Measurements from ENCODE around the gene MAMSTR.

MAMSTR gene

DNA sequence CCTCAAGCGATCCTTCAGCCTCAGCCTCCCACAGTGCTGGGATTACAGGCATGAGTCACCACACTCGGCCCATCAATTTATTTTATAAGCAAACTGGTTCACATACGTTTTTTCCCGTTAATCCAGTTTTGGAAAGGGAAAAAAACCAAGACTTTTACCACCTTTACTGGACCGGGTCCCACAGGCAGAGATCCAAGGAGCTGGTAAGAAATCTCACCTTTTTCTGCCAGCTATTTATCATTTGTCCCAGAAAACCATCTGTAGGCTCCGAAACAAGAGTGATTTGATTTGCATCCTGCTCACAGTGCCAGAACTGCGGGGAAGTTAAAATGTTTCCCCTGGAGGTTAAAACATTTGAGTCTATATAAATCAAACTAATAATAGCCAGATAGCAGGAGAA lies 30.1 kb downstream of the MAMSTR start:
- TF ChIP-seq FOXP2 (optimal IDR thresholded peaks at IDR 0.05; ENCODE audit: borderline replicate concordance, extremely low read depth, extremely low read length, insufficient read depth): no peak
- TF ChIP-seq POLR2AphosphoS5 (IDR thresholded peaks at IDR 0.05; ENCODE audit: low read depth, low read length): no peak

DNA sequence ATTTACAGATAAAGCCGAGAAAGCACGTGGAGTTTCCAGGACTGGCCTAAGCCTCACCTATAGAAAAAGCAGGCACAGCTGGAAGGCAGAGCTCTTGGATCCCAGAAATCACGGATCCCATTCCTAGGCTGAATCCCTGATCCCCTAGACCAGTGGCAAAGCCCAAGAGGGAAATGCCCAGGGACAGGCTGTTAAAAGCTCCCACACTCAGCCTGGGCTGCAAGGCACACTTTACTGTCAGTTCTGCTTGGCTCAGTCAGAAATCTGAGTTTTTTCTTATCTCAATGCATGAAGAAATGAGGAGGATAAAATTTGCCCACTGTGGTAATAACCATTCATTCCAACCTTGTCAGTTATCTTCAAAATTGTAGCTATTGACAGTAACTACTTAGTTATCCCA lies 31.7 kb downstream of the MAMSTR start:
- TF ChIP-seq FOXP2 (optimal IDR thresholded peaks at IDR 0.05; ENCODE audit: borderline replicate concordance, extremely low read depth, extremely low read length, insufficient read depth): no peak
- no peak for TF ChIP-seq POLR2AphosphoS5 (IDR thresholded peaks at IDR 0.05; ENCODE audit: low read depth, low read length)
- TF ChIP-seq TAF1 (IDR thresholded peaks at IDR 0.05; ENCODE audit: borderline replicate concordance, insufficient read depth, low read length): no peak
- TF ChIP-seq, protein P1, sequence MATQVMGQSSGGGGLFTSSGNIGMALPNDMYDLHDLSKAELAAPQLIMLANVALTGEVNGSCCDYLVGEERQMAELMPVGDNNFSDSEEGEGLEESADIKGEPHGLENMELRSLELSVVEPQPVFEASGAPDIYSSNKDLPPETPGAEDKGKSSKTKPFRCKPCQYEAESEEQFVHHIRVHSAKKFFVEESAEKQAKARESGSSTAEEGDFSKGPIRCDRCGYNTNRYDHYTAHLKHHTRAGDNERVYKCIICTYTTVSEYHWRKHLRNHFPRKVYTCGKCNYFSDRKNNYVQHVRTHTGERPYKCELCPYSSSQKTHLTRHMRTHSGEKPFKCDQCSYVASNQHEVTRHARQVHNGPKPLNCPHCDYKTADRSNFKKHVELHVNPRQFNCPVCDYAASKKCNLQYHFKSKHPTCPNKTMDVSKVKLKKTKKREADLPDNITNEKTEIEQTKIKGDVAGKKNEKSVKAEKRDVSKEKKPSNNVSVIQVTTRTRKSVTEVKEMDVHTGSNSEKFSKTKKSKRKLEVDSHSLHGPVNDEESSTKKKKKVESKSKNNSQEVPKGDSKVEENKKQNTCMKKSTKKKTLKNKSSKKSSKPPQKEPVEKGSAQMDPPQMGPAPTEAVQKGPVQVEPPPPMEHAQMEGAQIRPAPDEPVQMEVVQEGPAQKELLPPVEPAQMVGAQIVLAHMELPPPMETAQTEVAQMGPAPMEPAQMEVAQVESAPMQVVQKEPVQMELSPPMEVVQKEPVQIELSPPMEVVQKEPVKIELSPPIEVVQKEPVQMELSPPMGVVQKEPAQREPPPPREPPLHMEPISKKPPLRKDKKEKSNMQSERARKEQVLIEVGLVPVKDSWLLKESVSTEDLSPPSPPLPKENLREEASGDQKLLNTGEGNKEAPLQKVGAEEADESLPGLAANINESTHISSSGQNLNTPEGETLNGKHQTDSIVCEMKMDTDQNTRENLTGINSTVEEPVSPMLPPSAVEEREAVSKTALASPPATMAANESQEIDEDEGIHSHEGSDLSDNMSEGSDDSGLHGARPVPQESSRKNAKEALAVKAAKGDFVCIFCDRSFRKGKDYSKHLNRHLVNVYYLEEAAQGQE (IDR thresholded peaks at IDR 0.05; ENCODE audit: insufficient read depth in 1 of 2, low read depth in 2 of 2, low read length in 2 of 2): no peak
- TF ChIP-seq SIN3A (IDR thresholded peaks at IDR 0.05; ENCODE audit: borderline replicate concordance, insufficient read depth, low read length): no peak

DNA sequence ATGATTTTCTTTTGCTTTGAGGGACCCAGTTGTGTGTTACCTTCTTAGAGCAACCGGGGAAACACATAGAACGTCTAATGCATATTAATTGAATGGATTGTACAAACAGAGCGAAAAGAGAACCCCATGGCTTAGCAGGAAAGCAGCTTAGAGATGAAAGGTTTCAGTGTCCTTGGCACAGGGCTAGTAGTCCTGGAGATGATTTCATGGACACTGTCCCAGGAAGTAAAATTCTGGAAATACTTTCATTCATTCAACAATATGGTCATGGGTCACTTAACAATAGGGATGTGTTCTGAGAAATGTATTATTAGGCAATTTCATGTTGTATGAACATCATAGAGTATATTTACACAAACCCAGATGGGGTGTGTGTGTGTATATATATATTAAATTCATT lies 33.4 kb downstream of the MAMSTR start:
- TF ChIP-seq POLR2AphosphoS5 (IDR thresholded peaks at IDR 0.05; ENCODE audit: low read depth, low read length): no peak
- no peak for TF ChIP-seq SIN3A (IDR thresholded peaks at IDR 0.05; ENCODE audit: borderline replicate concordance, insufficient read depth, low read length)
- no peak for TF ChIP-seq FOXP2 (optimal IDR thresholded peaks at IDR 0.05; ENCODE audit: borderline replicate concordance, extremely low read depth, extremely low read length, insufficient read depth)
- no peak for TF ChIP-seq TAF1 (IDR thresholded peaks at IDR 0.05; ENCODE audit: borderline replicate concordance, insufficient read depth, low read length)
- TF ChIP-seq, protein P1 (IDR thresholded peaks at IDR 0.05; ENCODE audit: insufficient read depth in 1 of 2, low read depth in 2 of 2, low read length in 2 of 2): no peak

DNA sequence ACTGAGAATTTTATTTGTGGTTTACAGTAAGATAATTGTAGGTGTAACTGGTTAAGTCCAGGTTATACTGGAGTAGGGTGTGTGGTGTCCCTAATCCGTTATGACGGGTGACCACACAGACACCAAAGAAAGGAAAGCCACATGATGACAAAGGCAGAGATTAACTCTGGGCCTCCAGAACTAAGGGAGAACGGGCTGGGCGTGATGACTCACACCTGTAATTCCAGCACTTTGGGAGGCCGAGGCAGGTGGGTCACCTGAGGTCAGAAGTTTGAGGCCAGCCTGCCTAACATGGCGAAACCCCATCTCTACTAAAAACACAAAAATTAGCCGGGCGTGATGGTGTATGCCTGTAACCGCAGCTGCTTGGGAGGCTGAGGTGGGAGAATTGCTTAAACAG lies 33.9 kb downstream of the MAMSTR start:
- no peak for TF ChIP-seq SIN3A (IDR thresholded peaks at IDR 0.05; ENCODE audit: borderline replicate concordance, insufficient read depth, low read length)
- TF ChIP-seq POLR2AphosphoS5 (IDR thresholded peaks at IDR 0.05; ENCODE audit: low read depth, low read length): no peak
- TF ChIP-seq FOXP2 (optimal IDR thresholded peaks at IDR 0.05; ENCODE audit: borderline replicate concordance, extremely low read depth, extremely low read length, insufficient read depth): no peak
- TF ChIP-seq TAF1 (IDR thresholded peaks at IDR 0.05; ENCODE audit: borderline replicate concordance, insufficient read depth, low read length): no peak
- TF ChIP-seq, protein P1 (IDR thresholded peaks at IDR 0.05; ENCODE audit: insufficient read depth in 1 of 2, low read depth in 2 of 2, low read length in 2 of 2): no peak

DNA sequence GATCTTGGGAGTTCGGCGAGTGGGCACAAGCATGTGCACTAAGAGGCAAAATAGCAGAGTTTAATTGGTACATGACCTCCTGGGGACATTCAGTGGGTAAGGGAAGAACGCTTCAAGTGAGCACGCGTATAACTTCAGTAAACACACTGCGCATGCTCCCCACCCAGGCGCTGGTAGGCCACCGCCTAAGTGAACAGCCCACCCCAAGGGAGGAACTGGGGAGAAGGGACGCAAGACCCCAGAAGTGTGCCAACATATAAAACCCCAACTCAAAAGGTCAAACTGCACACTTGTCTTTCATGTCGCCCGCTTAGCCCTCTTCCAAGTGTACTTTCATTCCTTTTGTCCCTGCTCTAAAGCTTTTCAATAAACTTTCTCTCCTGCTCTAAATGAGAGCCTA lies 36.2 kb downstream of the MAMSTR start:
- no peak for TF ChIP-seq FOXP2 (optimal IDR thresholded peaks at IDR 0.05; ENCODE audit: borderline replicate concordance, extremely low read depth, extremely low read length, insufficient read depth)
- no peak for TF ChIP-seq TAF1 (IDR thresholded peaks at IDR 0.05; ENCODE audit: borderline replicate concordance, insufficient read depth, low read length)
- TF ChIP-seq, protein P1 (IDR thresholded peaks at IDR 0.05; ENCODE audit: insufficient read depth in 1 of 2, low read depth in 2 of 2, low read length in 2 of 2): no peak
- no peak for TF ChIP-seq POLR2AphosphoS5 (IDR thresholded peaks at IDR 0.05; ENCODE audit: low read depth, low read length)
- no peak for TF ChIP-seq SIN3A (IDR thresholded peaks at IDR 0.05; ENCODE audit: borderline replicate concordance, insufficient read depth, low read length)

All from PFSK-1 (cell line).